ENCODE data around the gene CIAPIN1. TPM values are rescaled to one million over a fixed set of nuclear protein-coding genes. Genes with fewer than 3 reads are reported as not detected.
A peak's percentile ranks its signal among the peaks of the same experiment; 100 is the strongest.

The CIAPIN1 gene
- total and polyA plus RNA-seq, 5 experiments from 2014 or later = 37.2 to 143 (median 81.1) TPM

DNA sequence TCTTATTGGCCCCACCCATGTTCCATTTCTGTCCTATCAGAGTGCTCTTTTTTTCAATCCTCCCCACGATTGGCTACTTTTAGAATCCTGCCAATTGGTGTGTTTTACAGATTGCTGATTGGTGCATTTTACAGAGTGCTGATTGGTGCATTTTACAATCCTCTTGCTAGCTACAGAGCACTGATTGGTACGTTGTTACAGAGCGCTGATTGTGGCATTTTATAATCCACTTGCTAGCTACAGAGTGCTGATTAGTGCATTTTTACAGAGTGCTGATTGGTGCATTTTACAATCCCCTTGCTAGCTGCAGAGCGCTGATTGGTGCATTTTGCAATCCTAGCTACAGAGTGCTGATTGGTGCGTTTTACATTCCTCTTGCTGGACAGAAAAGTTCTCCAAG lies 52.2 kb downstream of the CIAPIN1 start:
- Mint-ChIP-seq H3K27ac (peak overlapping the region in 1 of 10 donors; percentile 86), H3K27me3 (peaks cover 0 to 5% (median 2%) of the 10 kb centered on the region in 5 donors), H3K4me3 (no peak overlapping the region), H3K9me3 (no peaks in the 10 kb centered on the region), H3K36me3 (no peaks in the 10 kb centered on the region), H3K4me1 (peaks cover 0 to 3% (median 0%) of the 10 kb centered on the region in 4 donors)
- DNase-seq = no peak
- no peak for ATAC-seq
- POLR2A ChIA-PET = no interaction called here

GRCh38 chr16:57394444-57394843 lies 52.7 kb downstream of the CIAPIN1 start:
- POLR2A ChIA-PET = no interaction called here
- no peak overlapping the region for H3K27ac Mint-ChIP-seq
- H3K4me1 Mint-ChIP-seq = no peaks in the 10 kb centered on the region
- DNase-seq = no peak
- H3K36me3 Mint-ChIP-seq = no peaks in the 10 kb centered on the region
- peaks cover 0 to 5% (median 2%) of the 10 kb centered on the region in 5 donors for H3K27me3 Mint-ChIP-seq
- no peak for ATAC-seq
- H3K4me3 Mint-ChIP-seq = no peak overlapping the region
- H3K9me3 Mint-ChIP-seq = no peaks in the 10 kb centered on the region

GRCh38 chr16:57392694-57393093 lies 54.5 kb downstream of the CIAPIN1 start:
- H3K27me3 Mint-ChIP-seq = peaks cover 0 to 6% (median 3%) of the 10 kb centered on the region in 5 donors
- H3K4me1 Mint-ChIP-seq = peaks cover 0 to 2% (median 0%) of the 10 kb centered on the region in 4 donors
- DNase-seq (no peak), ATAC-seq (no peak)
- no peaks in the 10 kb centered on the region for H3K36me3 Mint-ChIP-seq
- H3K27ac Mint-ChIP-seq = peak overlapping the region in 1 of 10 donors; percentile 82
- H3K9me3 Mint-ChIP-seq = no peaks in the 10 kb centered on the region
- H3K4me3 Mint-ChIP-seq = no peak overlapping the region
- POLR2A ChIA-PET = no interaction called here

DNA sequence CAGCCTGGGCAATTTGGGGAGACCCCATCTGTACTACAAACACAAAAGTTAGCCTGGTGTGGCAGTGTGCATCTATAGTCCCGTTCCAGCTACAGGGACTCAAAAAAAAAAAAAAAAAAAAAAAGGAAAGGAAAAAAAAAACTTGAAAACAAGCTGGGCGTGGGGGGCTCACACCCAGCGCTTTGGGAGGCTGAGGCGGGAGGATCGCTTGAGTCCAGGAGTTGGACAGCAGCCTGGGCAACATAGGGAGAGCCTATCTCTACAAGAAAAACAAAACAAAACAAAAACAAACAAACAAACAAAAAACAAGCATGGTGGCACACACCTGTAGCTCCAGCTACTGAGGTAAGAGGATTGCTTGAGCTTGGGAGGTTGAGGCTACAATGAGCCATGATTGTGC lies 55.5 kb downstream of the CIAPIN1 start:
- POLR2A ChIA-PET = interaction anchor here (0.6 kb wide), 2 partner anchors 113 to 498 kb away, joined by 4 read pairs; no protein-coding TSS in a partner anchor
- Mint-ChIP-seq H3K9me3 (no peaks in the 10 kb centered on the region), H3K27ac (no peak overlapping the region), H3K4me3 (no peak overlapping the region), H3K36me3 (no peaks in the 10 kb centered on the region), H3K27me3 (peaks cover 0 to 4% (median 3%) of the 10 kb centered on the region in 5 donors), H3K4me1 (peaks cover 0 to 3% (median 0%) of the 10 kb centered on the region in 4 donors)
- no peak for ATAC-seq
- no peak for DNase-seq

GRCh38 chr16:57391300-57391699 lies 55.9 kb downstream of the CIAPIN1 start:
- Mint-ChIP-seq H3K27me3 (peaks cover 0 to 4% (median 3%) of the 10 kb centered on the region in 5 donors), H3K27ac (peak overlapping the region in 1 of 10 donors; percentile 40), H3K36me3 (no peaks in the 10 kb centered on the region), H3K4me3 (no peak overlapping the region), H3K9me3 (no peaks in the 10 kb centered on the region), H3K4me1 (peaks cover 0 to 4% (median 3%) of the 10 kb centered on the region in 4 donors)
- POLR2A ChIA-PET = interaction anchor here (0.6 kb wide), 1 partner anchor 114 kb away, joined by 4 read pairs; no protein-coding TSS in a partner anchor
- no peak for ATAC-seq
- DNase-seq = no peak

GRCh38 chr16:57390636-57391295 lies 56.4 kb downstream of the CIAPIN1 start:
- POLR2A ChIA-PET = no interaction called here
- Mint-ChIP-seq H3K4me1 (peaks cover 0 to 4% (median 3%) of the 10 kb centered on the region in 4 donors), H3K27me3 (peaks cover 0 to 4% (median 3%) of the 10 kb centered on the region in 5 donors), H3K9me3 (no peaks in the 10 kb centered on the region), H3K36me3 (no peaks in the 10 kb centered on the region), H3K4me3 (no peak overlapping the region), H3K27ac (peak overlapping the region in 1 of 10 donors; percentile 40)
- DNase-seq = no peak
- no peak for ATAC-seq

- no peak overlapping the region for H3K27ac Mint-ChIP-seq
- DNase-seq = no peak
Measured at GRCh38 chr16:57389087-57389468, 58.1 kb downstream of the CIAPIN1 start.

DNA sequence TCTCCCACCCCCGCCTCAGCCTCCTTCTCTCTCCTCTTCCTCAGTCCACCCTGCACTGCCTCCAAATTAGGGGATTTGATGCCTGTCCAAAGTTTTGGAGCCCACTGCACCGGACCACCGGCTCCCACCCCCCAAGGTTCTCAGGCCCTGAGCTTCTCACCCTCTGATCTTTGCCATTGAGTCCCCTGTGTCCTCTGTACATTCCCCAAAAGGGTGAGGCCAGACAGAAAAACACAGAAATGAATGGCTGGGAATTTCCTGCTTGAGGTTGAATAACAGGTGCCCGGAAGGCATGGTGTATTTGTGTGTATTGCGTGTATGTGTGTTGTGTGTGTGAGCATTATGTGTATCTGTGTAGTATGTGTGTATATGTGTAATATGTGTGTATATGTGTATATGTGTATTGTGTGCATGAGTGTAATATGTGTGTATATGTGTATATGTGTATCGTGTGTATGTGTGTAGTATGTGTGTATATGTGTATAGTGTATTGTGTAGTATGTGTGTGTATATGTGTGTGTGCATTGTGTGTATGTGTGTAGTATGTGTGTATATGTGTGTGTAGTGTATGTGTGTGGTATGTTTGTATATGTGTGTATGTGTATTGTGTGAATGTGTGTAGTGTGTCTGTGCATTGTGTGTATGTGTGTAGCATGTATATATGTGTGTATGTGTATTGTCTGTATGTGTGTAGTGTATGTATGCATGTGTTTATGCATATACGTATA lies 58.7 kb downstream of the CIAPIN1 start:
- H3K27ac Mint-ChIP-seq = no peak overlapping the region
- H3K4me3 Mint-ChIP-seq = no peak overlapping the region
- ATAC-seq (no peak), DNase-seq (no peak)
- H3K27me3 Mint-ChIP-seq = peaks cover 0 to 4% (median 3%) of the 10 kb centered on the region in 5 donors
- no peaks in the 10 kb centered on the region for H3K36me3 Mint-ChIP-seq
- peaks cover 0 to 14% (median 4%) of the 10 kb centered on the region in 4 donors for H3K4me1 Mint-ChIP-seq
- POLR2A ChIA-PET = no interaction called here
- no peaks in the 10 kb centered on the region for H3K9me3 Mint-ChIP-seq

More at GRCh38 chr16:57389087-57389468, 58.1 kb downstream of the CIAPIN1 start:
- Mint-ChIP-seq H3K4me1 (peaks cover 0 to 10% (median 4%) of the 10 kb centered on the region in 4 donors), H3K27me3 (peaks cover 0 to 4% (median 3%) of the 10 kb centered on the region in 5 donors), H3K9me3 (no peaks in the 10 kb centered on the region), H3K4me3 (no peak overlapping the region), H3K36me3 (no peaks in the 10 kb centered on the region)
- POLR2A ChIA-PET = no interaction called here
- ATAC-seq = no peak

- H3K27ac Mint-ChIP-seq = peak overlapping the region in 1 of 10 donors; percentile 32
- DNase-seq = no peak
- H3K36me3 Mint-ChIP-seq = no peaks in the 10 kb centered on the region
- peaks cover 0 to 15% (median 4%) of the 10 kb centered on the region in 4 donors for H3K4me1 Mint-ChIP-seq
- no peaks in the 10 kb centered on the region for H3K9me3 Mint-ChIP-seq
- H3K4me3 Mint-ChIP-seq = no peak overlapping the region
- POLR2A ChIA-PET = no interaction called here
- ATAC-seq = no peak
- H3K27me3 Mint-ChIP-seq = peaks cover 0 to 4% (median 3%) of the 10 kb centered on the region in 5 donors
Measured at GRCh38 chr16:57387598-57388354, 59.4 kb downstream of the CIAPIN1 start.

DNA sequence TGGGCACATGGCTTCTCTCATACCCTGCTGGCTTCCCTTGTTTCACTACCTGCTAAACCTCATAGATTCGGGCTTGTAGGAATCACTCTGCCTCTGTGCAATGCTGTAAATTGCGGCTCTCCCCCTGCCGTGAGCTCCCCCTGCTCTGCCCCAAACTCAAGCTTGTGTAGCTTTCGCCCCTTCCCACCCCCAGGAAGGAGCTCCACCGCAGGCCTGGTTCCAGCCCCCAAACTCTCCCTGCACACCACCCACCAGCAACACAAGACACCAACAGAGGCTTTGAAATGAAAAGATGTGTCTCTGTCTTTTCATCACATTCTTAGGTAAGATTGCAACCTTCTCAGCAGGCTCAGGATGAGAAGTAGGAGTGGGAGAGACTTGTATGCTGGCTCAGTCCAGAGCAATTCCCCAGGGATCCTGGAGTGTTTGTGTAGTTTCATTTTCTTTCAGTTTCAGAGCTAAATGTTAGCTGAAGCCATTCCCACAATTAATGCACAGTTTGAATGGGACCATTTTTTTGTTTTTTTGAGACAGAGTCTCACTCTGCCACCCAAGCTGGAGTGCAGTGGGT lies 60.7 kb downstream of the CIAPIN1 start:
- H3K4me3 Mint-ChIP-seq = no peak overlapping the region
- POLR2A ChIA-PET = interaction anchor here (0.7 kb wide), 1 partner anchor 491 kb away, joined by 3 read pairs; no protein-coding TSS in a partner anchor
- H3K36me3 Mint-ChIP-seq = no peaks in the 10 kb centered on the region
- DNase-seq = no peak
- H3K4me1 Mint-ChIP-seq = peaks cover under 1 to 18% (median 5%) of the 10 kb centered on the region in 4 donors
- H3K27ac Mint-ChIP-seq = peak overlapping the region in 1 of 10 donors; percentile 35
- no peaks in the 10 kb centered on the region for H3K9me3 Mint-ChIP-seq
- H3K27me3 Mint-ChIP-seq = peaks cover 0 to 2% (median 0%) of the 10 kb centered on the region in 5 donors
- no peak for ATAC-seq

DNA sequence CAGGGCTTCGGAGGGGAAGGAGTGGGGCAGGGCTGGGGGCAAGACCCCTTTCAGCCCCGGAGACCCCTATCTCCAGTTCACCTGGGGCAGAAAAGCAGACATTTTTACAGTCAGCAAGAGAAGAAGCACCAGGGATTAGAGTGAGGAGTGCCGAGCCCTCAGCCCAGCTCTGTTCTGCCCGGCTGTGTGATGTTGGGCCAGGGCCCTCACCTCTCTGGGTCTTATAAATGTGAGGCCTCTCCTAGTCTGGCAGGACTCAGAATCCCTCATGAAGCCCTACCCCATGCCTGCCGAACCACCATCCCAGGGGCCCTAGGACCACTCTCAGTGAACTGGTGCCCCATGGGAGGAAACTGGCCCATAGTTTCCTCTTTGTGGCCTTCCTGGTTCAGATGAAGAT lies 62.1 kb downstream of the CIAPIN1 start:
- H3K36me3 Mint-ChIP-seq = no peaks in the 10 kb centered on the region
- POLR2A ChIA-PET = no interaction called here

More for the DNA sequence above, 62.1 kb downstream of the CIAPIN1 start:
- Mint-ChIP-seq H3K4me3 (no peak overlapping the region), H3K27ac (peak overlapping the region in 1 of 10 donors; percentile 11), H3K9me3 (no peaks in the 10 kb centered on the region), H3K4me1 (peaks cover 5 to 28% (median 9%) of the 10 kb centered on the region in 4 donors), H3K27me3 (peaks cover 0 to 2% (median 0%) of the 10 kb centered on the region in 5 donors)
- ATAC-seq (no peak), DNase-seq (no peak)

All from naive thymus-derived CD8-positive, alpha-beta T cell (primary cell).